H1 (cell line): ENCODE results near the gene TMEM108.

ENCODE experiments used
- CREB1 ChIP-seq: IDR thresholded peaks from 2 replicates; pipeline ENCODE4 v1.6.1; 2012; ENCODE audit warnings: inconsistent platforms
- EZH2 ChIP-seq: fragments of 200-600 bp; sonication (generic); IDR thresholded peaks from 2 replicates; pipeline ENCODE4 v1.7.1; 2012; ENCODE audit warnings: low read depth, mild to moderate bottlenecking, moderate library complexity, low read length, inconsistent platforms; ENCODE audit not compliant: severe bottlenecking
- FOSL1 ChIP-seq: IDR thresholded peaks from 2 replicates; pipeline ENCODE4 v1.6.1; 2011; ENCODE audit warnings: mild to moderate bottlenecking, low read depth, low read length, moderate library complexity; ENCODE audit not compliant: insufficient read depth
- POLR2A ChIP-seq, 2 experiments: IDR thresholded peaks; 1 replicate in 1 of 2; 2 replicates in 1 of 2; pipeline ENCODE4 v1.6.1; 2011; ENCODE audit warnings: low read depth in 2 of 2, low read length in 2 of 2, mild to moderate bottlenecking in 2 of 2; ENCODE audit errors: control extremely low read depth in 1 of 2
- POLR2AphosphoS5 ChIP-seq: IDR thresholded peaks from 2 replicates; pipeline ENCODE4 v1.6.1; 2011; ENCODE audit warnings: low read depth, low read length
- RFX5 ChIP-seq: IDR thresholded peaks from 2 replicates; pipeline ENCODE4 v1.6.1; 2011; ENCODE audit warnings: low read depth, low read length, improper control_type of control experiment, borderline replicate concordance
- RNF2 ChIP-seq: fragments of 200-900, 300-1000 bp; sonication (generic); IDR thresholded peaks from 2 replicates; pipeline ENCODE4 v1.7.1; 2016; ENCODE audit warnings: borderline replicate concordance, low read depth, mild to moderate bottlenecking, antibody characterized with exemption, low read length; ENCODE audit not compliant: poor library complexity, severe bottlenecking; ENCODE audit errors: missing control alignments
- SIN3A ChIP-seq, 2 experiments: IDR thresholded peaks in 1 of 2; conservative IDR thresholded peaks in 1 of 2; 2 replicates each; pipeline ENCODE4 v1.6.1; 2011 to 2012; ENCODE audit warnings: low read length in 2 of 2, improper control_type of control experiment in 1 of 2, low read depth in 1 of 2, mild to moderate bottlenecking in 1 of 2
- SIX5 ChIP-seq: IDR thresholded peaks from 2 replicates; pipeline ENCODE4 v1.6.1; 2011; ENCODE audit warnings: mild to moderate bottlenecking, low read depth, low read length
- SP2 ChIP-seq: IDR thresholded peaks from 2 replicates; pipeline ENCODE4 v1.6.1; 2012; ENCODE audit warnings: mild to moderate bottlenecking, low read length, inconsistent platforms
- TF ChIP-seq, protein P1 (sequence below), 3 experiments: IDR thresholded peaks; 1 replicate in 2 of 3; 2 replicates in 1 of 3; pipeline versions ENCODE4 v1.5.1 to v1.6.1; 2011; ENCODE audit warnings: low read length in 3 of 3, mild to moderate bottlenecking in 3 of 3, inconsistent platforms in 2 of 3, low read depth in 1 of 3, moderate library complexity in 1 of 3; ENCODE audit not compliant: insufficient read depth in 1 of 3; ENCODE audit errors: control extremely low read depth in 1 of 3
- TF ChIP-seq, protein P2 (sequence below): IDR thresholded peaks from 2 replicates; pipeline ENCODE4 v1.6.1; 2012; ENCODE audit warnings: inconsistent platforms

DNA sequence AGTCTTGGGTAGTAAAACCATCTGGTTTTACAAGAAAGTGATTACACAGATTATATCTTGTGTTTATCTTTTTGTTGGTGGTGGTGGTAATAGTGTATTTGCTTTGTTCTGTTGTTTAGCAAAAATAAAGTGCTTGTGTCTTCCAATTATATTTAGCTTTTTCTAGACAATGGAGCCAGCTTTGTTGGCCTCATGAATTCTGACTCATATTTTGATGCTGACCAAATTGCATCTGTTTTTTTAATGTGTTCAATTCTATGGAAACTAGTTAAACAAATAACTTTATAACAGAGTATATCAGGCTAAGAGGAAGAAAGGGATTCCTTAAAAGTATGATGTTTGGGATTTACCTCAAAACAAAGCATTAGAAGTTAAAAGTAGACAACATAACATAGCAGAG, 292.3 kb downstream of the TMEM108 start:
- no peak for TF ChIP-seq EZH2
- TF ChIP-seq SIN3A (conservative IDR thresholded peaks at IDR 0.05 in 1 of 2, IDR thresholded peaks at IDR 0.05 in 1 of 2; ENCODE audit: low read depth in 1 of 2, low read length in 2 of 2): no peak
- TF ChIP-seq POLR2AphosphoS5: no peak
- TF ChIP-seq, protein P1, sequence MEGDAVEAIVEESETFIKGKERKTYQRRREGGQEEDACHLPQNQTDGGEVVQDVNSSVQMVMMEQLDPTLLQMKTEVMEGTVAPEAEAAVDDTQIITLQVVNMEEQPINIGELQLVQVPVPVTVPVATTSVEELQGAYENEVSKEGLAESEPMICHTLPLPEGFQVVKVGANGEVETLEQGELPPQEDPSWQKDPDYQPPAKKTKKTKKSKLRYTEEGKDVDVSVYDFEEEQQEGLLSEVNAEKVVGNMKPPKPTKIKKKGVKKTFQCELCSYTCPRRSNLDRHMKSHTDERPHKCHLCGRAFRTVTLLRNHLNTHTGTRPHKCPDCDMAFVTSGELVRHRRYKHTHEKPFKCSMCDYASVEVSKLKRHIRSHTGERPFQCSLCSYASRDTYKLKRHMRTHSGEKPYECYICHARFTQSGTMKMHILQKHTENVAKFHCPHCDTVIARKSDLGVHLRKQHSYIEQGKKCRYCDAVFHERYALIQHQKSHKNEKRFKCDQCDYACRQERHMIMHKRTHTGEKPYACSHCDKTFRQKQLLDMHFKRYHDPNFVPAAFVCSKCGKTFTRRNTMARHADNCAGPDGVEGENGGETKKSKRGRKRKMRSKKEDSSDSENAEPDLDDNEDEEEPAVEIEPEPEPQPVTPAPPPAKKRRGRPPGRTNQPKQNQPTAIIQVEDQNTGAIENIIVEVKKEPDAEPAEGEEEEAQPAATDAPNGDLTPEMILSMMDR (IDR thresholded peaks at IDR 0.05; ENCODE audit: control extremely low read depth in 1 of 3, insufficient read depth in 1 of 3, low read depth in 1 of 3, low read length in 3 of 3): no peak
- no peak for TF ChIP-seq RFX5
- TF ChIP-seq POLR2A (IDR thresholded peaks at IDR 0.05; ENCODE audit: control extremely low read depth in 1 of 2, low read depth in 2 of 2, low read length in 2 of 2): no peak
- no peak for TF ChIP-seq RNF2
- no peak for TF ChIP-seq CREB1
- TF ChIP-seq FOSL1: no peak
- no peak for TF ChIP-seq SP2
- TF ChIP-seq, protein P2, sequence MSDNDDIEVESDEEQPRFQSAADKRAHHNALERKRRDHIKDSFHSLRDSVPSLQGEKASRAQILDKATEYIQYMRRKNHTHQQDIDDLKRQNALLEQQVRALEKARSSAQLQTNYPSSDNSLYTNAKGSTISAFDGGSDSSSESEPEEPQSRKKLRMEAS: no peak
- TF ChIP-seq SIX5: no peak
